ENCODE results near the gene FRMD3. TPM values are rescaled to one million over a fixed set of nuclear protein-coding genes. Genes with fewer than 3 reads are reported as not detected.

Gene FRMD3
- total RNA-seq, 4 donors from 2014 or later = 1.8 to 13.3 (median 3.3) TPM

DNA sequence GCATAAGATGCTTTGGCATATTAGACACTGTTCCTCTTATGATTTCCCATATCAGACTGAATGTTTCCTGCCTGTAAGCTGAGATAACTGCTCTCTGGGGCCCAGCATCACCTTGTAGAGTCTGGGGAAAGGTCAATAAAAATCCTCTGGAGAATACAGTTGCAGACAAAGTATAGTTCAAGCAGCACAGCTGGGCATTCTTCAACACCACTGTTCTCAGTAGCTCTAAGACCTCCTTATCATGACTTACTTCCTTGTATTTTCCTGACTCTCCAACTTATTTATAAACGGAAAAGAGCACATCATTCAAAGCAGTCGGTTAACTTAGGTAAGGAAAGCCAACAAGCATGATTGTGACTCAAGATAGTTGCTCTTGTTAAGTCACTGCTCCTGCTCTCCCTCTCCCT is 266.5 kb downstream of the FRMD3 start:
- intact Hi-C loops (cut with DNase I; ENCODE audit: low total_unique reads) = no loop called here
- DNase-seq = no peak
- H3K36me3 ChIP-seq = no peaks in the 10 kb centered on the region

DNA sequence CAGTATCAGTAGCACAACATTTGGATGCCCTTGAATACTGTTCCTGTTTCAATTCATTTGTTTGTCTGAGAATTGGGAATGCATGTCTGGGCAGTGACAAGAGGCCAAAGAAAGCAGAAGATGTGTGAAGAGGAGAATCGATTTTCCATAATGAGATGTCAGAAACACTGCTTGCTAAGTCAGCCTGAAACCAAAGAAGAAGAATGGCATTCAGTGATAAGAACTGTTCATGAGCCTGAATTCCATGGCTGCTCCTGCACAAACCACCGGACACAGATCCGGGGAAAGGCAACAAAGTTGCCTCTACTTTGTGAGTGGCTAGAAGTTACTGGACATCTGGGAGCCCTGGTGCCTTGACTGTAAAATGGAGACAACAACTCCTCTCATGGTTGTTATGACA is 268.1 kb downstream of the FRMD3 start:
- Histone ChIP-seq H3K27me3 (no peaks in the 10 kb centered on the region), H3K4me1 (no peaks in the 10 kb centered on the region), H3K27ac (no peak overlapping the region), H3K36me3 (no peaks in the 10 kb centered on the region), H3K4me3 (no peak overlapping the region), H3K9me3 (no peaks in the 10 kb centered on the region)
- intact Hi-C loops (cut with DNase I; ENCODE audit: low total_unique reads) = no loop called here
- no peak for DNase-seq
- no peak for TF ChIP-seq POLR2A (IDR thresholded peaks at IDR 0.05)
- TF ChIP-seq, protein P1, sequence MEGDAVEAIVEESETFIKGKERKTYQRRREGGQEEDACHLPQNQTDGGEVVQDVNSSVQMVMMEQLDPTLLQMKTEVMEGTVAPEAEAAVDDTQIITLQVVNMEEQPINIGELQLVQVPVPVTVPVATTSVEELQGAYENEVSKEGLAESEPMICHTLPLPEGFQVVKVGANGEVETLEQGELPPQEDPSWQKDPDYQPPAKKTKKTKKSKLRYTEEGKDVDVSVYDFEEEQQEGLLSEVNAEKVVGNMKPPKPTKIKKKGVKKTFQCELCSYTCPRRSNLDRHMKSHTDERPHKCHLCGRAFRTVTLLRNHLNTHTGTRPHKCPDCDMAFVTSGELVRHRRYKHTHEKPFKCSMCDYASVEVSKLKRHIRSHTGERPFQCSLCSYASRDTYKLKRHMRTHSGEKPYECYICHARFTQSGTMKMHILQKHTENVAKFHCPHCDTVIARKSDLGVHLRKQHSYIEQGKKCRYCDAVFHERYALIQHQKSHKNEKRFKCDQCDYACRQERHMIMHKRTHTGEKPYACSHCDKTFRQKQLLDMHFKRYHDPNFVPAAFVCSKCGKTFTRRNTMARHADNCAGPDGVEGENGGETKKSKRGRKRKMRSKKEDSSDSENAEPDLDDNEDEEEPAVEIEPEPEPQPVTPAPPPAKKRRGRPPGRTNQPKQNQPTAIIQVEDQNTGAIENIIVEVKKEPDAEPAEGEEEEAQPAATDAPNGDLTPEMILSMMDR (IDR thresholded peaks at IDR 0.05) = no peak

More for the DNA sequence above, 266.5 kb downstream of the FRMD3 start:
- Histone ChIP-seq H3K4me1 (no peaks in the 10 kb centered on the region), H3K27me3 (no peaks in the 10 kb centered on the region), H3K4me3 (no peak overlapping the region), H3K9me3 (no peaks in the 10 kb centered on the region), H3K27ac (no peak overlapping the region)
- TF ChIP-seq, protein P1 (IDR thresholded peaks at IDR 0.05) = no peak
- no peak for TF ChIP-seq POLR2A (IDR thresholded peaks at IDR 0.05)

DNA sequence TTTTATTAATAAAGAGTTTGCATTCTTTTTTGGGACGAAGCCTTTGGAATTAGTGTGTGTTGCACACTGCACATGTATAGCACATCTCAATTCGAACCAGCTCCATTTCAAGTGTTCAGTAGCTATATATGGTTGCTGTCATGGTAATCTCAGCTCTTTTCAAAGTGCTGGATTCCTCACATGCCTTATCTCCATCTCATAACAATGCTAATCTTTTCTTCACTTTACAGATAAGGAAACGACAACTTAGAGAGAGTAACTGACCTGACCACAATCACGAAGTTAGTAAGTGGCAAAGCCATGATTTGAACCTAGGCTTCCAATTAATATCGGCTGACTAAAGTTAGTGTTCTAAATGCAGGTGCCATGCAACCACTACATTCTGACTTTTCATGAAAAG is 270.5 kb downstream of the FRMD3 start:
- TF ChIP-seq, protein P1 (IDR thresholded peaks at IDR 0.05) = no peak
- TF ChIP-seq POLR2A (IDR thresholded peaks at IDR 0.05) = no peak
- H3K4me3 ChIP-seq = no peak overlapping the region
- intact Hi-C loops (cut with DNase I; ENCODE audit: low total_unique reads) = no loop called here
- no peaks in the 10 kb centered on the region for H3K27me3 ChIP-seq
- DNase-seq = no peak
- H3K27ac ChIP-seq = peak overlapping the region in 1 of 2 donors; percentile 70
- H3K9me3 ChIP-seq = no peaks in the 10 kb centered on the region
- H3K36me3 ChIP-seq = no peaks in the 10 kb centered on the region
- H3K4me1 ChIP-seq = no peaks in the 10 kb centered on the region

DNA sequence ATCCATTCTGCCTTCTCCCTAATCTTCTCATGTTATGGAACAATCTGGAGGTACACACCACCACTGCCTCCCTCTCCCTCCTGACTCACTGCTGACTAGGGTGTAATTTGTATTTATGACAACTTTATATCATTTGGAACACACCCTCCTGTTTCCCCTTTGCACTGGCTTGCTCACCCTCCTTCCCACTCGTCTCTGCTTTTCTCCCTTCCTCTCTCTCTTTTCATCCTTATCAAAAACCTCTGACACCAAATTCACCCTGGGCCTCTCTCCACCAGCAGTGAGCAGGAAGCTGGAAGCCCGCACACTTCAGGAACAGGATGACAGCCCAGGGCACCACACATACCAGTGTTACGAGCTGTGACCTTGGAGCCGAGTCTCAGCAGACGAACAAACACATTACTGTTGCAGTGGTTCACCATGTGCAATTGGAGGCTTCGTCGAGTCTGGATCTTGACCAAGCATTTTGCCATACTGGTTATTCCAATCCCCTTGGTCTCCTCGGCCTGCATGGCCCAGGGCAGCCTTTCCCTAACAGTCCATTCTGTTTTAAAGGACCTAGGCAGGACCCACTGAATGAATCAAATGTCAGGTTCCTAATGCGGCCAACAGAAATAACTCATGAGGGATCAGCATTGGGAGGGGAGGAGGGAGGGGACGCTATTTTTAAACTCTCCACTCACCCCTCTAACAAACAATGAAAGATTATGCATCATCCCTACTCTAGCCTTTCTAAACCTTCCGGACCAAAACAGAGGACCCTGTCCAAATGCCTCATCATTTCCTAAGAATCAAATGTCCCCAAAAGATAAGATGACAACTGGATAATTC is 271.3 kb downstream of the FRMD3 start:
- Histone ChIP-seq H3K4me1 (no peaks in the 10 kb centered on the region), H3K9me3 (no peaks in the 10 kb centered on the region), H3K27me3 (no peaks in the 10 kb centered on the region), H3K27ac (peak overlapping the region; percentile 52 to 70), H3K4me3 (no peak overlapping the region), H3K36me3 (no peaks in the 10 kb centered on the region)
- DNase-seq = peak; percentile 27 to 32
- TF ChIP-seq POLR2A (IDR thresholded peaks at IDR 0.05) = no peak
- TF ChIP-seq, protein P1 (IDR thresholded peaks at IDR 0.05) = no peak
- intact Hi-C loops (cut with DNase I; ENCODE audit: low total_unique reads) = no loop called here

DNA sequence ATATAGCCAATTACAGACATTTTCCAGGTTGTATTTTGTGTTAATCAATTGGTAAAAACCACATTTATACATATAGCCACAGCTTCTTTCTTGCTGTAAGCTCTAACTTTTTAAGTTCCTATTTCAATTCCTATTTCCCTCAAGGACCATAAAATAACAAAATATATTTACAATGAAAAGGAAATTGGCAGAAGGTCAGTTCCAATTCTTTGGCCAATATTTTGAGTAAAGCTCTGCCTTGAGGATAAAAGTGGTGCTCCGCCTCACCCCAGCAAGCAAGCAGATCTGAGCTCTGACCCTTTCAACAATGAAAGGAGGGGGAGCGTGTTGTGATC is 271.9 kb downstream of the FRMD3 start:
- DNase-seq = no peak
- intact Hi-C loops (cut with DNase I; ENCODE audit: low total_unique reads) = no loop called here
- Histone ChIP-seq H3K36me3 (no peaks in the 10 kb centered on the region), H3K27ac (peak overlapping the region; percentile 52 to 70), H3K4me1 (no peaks in the 10 kb centered on the region), H3K4me3 (no peak overlapping the region), H3K27me3 (no peaks in the 10 kb centered on the region), H3K9me3 (no peaks in the 10 kb centered on the region)
- TF ChIP-seq, protein P1 (IDR thresholded peaks at IDR 0.05) = no peak
- no peak for TF ChIP-seq POLR2A (IDR thresholded peaks at IDR 0.05)
